ENCODE data around the gene CEP41.

DNA sequence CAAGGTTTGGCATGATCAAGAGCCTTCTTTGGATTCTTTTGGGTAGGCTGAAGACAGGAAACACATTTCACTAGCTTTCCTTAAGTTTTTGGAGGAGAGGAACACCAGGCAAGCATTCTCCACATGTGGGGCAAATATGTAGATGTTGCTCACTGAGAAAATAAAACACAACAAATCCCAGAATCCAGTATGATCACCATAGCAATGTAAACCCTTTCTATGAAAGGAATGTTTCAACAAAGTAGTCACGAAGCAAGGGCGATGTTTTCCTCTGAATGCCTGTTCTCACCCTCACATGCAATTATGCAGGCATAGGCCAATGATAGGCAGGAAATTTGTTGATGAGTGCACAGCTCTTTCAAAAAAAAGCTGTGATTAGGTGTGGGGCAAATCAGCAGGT is 20.5 kb upstream of the CEP41 start:
- TF ChIP-seq, protein P1, sequence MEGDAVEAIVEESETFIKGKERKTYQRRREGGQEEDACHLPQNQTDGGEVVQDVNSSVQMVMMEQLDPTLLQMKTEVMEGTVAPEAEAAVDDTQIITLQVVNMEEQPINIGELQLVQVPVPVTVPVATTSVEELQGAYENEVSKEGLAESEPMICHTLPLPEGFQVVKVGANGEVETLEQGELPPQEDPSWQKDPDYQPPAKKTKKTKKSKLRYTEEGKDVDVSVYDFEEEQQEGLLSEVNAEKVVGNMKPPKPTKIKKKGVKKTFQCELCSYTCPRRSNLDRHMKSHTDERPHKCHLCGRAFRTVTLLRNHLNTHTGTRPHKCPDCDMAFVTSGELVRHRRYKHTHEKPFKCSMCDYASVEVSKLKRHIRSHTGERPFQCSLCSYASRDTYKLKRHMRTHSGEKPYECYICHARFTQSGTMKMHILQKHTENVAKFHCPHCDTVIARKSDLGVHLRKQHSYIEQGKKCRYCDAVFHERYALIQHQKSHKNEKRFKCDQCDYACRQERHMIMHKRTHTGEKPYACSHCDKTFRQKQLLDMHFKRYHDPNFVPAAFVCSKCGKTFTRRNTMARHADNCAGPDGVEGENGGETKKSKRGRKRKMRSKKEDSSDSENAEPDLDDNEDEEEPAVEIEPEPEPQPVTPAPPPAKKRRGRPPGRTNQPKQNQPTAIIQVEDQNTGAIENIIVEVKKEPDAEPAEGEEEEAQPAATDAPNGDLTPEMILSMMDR (IDR thresholded peaks at IDR 0.05; ENCODE audit: poor library complexity) = no peak
- TF ChIP-seq EZH2 (IDR thresholded peaks at IDR 0.05; ENCODE audit: borderline replicate concordance) = no peak

Data from hepatocyte (in vitro differentiated cells).